Kidney (tissue), 22 donors: ENCODE measurements around the gene ASS1. TPM values are rescaled to one million over a fixed set of nuclear protein-coding genes. Genes with fewer than 3 reads are reported as not detected.
A peak's percentile ranks its signal among the peaks of the same experiment; 100 is the strongest.

ENCODE experiments used
- DNase-seq, 5 donors: peaks; one replicate each; pipeline ENCODE4 v3.0.0-alpha.2; 2013 to 2020
- FAIRE-seq: peaks from 2 replicates; lab custom pipeline; 2012; peaks lifted over from hg19 to GRCh38; lab: Jason Lieb, UNC
- H3K27ac ChIP-seq, 2 donors: one replicate each; pipeline ENCODE4 v1.7.0; 2013; ENCODE audit warnings: low read depth in 2 of 2, low read length in 2 of 2, inconsistent platforms in 1 of 2
- H3K27me3 ChIP-seq: one replicate; pipeline ENCODE4 v1.7.1; 2013; ENCODE audit warnings: low read length, inconsistent platforms; ENCODE audit not compliant: control insufficient read depth, insufficient read depth
- H3K36me3 ChIP-seq, 3 donors: one replicate each; pipeline versions ENCODE4 v1.7.0 to v1.7.1; 2013; ENCODE audit warnings: low read length in 3 of 3, control low read depth in 1 of 3, inconsistent platforms in 1 of 3; ENCODE audit not compliant: insufficient read depth in 3 of 3, control insufficient read depth in 2 of 3
- H3K4me1 ChIP-seq, 3 donors: one replicate each; pipeline versions ENCODE4 v1.7.0 to v1.7.1; 2013; ENCODE audit warnings: low read length in 3 of 3, inconsistent platforms in 1 of 3, low read depth in 1 of 3; ENCODE audit not compliant: control insufficient read depth in 2 of 3, insufficient read depth in 2 of 3
- H3K4me3 ChIP-seq, 3 donors: one replicate each; pipeline versions ENCODE4 v1.7.0 to v1.8.1; 2013; ENCODE audit warnings: low read length in 3 of 3, control low read depth in 1 of 3, inconsistent platforms in 1 of 3
- H3K9ac ChIP-seq, 3 donors: one replicate each; pipeline versions ENCODE4 v1.7.0 to v1.7.1; 2013; ENCODE audit warnings: low read length in 3 of 3, control low read depth in 1 of 3, inconsistent platforms in 1 of 3
- H3K9me3 ChIP-seq, 3 donors: one replicate each; pipeline versions ENCODE4 v1.7.0 to v1.7.1; 2013; ENCODE audit warnings: low read length in 3 of 3, control low read depth in 1 of 3, inconsistent platforms in 1 of 3; ENCODE audit not compliant: control insufficient read depth in 2 of 3, insufficient read depth in 1 of 3
- intact Hi-C: fragments of 100-400 bp; cut with DNase I; formaldehyde crosslinking; loops from one replicate; pipeline ENCODE4 v1.11.1; 2022
- long read RNA-seq, 10 donors: library from polyadenylated mRNA in 1 of 10; unstranded in 1 of 10; transcript quantifications; one replicate each; pipeline ENCODE4 v2.0.0 and lab custom pipeline, GENCODE V29; 2021 to 2026
- polyA plus RNA-seq: library from polyadenylated mRNA; stranded (reverse); fragments of 350-450 nt; fragmentation: Illumina TruSeq; extraction: RNeasy Lipid Tissue Mini Kit (QIAGEN cat#74804); gene quantifications from one replicate; pipeline ENCODE4 v1.2.3, GENCODE V29; 2014; ENCODE audit warnings: low read depth, low replicate concordance; ENCODE audit not compliant: insufficient read depth
- total RNA-seq: library from RNA; stranded (reverse); fragmentation: NEBNext Ultra II Directional; extraction: Animal tissue kit (Norgen Biotek cat#: 25700); gene quantifications from one replicate; pipeline ENCODE4 v1.2.1, GENCODE V29; 2021
- TF ChIP-seq, protein P1 (sequence below): IDR thresholded peaks from 3 replicates; pipeline ENCODE4 v1.5.1; 2012; ENCODE audit warnings: mild to moderate bottlenecking, moderate library complexity, borderline replicate concordance; ENCODE audit not compliant: insufficient read depth; ENCODE audit errors: extremely low read depth
- donor health status: control.
- donor health status: control.
- donor health status: control.
- donor health status: control.
- donor health status: control.
- donor health status: DM: yes; HTN: yes; CAD: no.
- donor health status: Normal renal cell carcinoma (clear cell type).

ASS1 gene
- total RNA-seq, result 124 TPM
- polyA plus RNA-seq, result 1,185 TPM
- long read RNA-seq, donor 1, transcript ASS1-201 (15 exons, 1,564 nt), result major isoform, 26 of 48 reads
- long read RNA-seq, donor 1, partial matches to known transcripts, result 21 of 48 reads
- long read RNA-seq, donor 1, other reads (novel, unspliced or antisense), result 0 of 48 reads
- long read RNA-seq, donor 2, transcript ASS1-201 (15 exons, 1,564 nt), result major isoform, 97 of 202 reads
- long read RNA-seq, donor 2, partial matches to known transcripts, result 101 of 202 reads
- long read RNA-seq, donor 2, other reads (novel, unspliced or antisense), result 0 of 202 reads
- long read RNA-seq, donor 3, transcript ASS1-201 (15 exons, 1,564 nt), result major isoform, 112 of 263 reads
- long read RNA-seq, donor 3, partial matches to known transcripts, result 146 of 263 reads
- long read RNA-seq, donor 3, other reads (novel, unspliced or antisense), result 0 of 263 reads
- long read RNA-seq, donor 4, transcript ASS1-201 (15 exons, 1,564 nt), result major isoform, 72 of 106 reads
- long read RNA-seq, donor 4, partial matches to known transcripts, result 33 of 106 reads
- long read RNA-seq, donor 4, other reads (novel, unspliced or antisense), result 0 of 106 reads
- long read RNA-seq, donor 5, partial matches to known transcripts, result 0 of 3 reads
- long read RNA-seq, donor 5, other reads (novel, unspliced or antisense), result 0 of 3 reads
- long read RNA-seq, donor 6, transcript ASS1-201 (15 exons, 1,564 nt), result major isoform, 65 of 189 reads
- long read RNA-seq, donor 6, partial matches to known transcripts, result 121 of 189 reads
- long read RNA-seq, donor 6, other reads (novel, unspliced or antisense), result 0 of 189 reads
- long read RNA-seq, donor 7, transcript ASS1-201 (15 exons, 1,564 nt), result major isoform, 81 of 111 reads
- long read RNA-seq, donor 7, partial matches to known transcripts, result 14 of 111 reads
- long read RNA-seq, donor 7, other reads (novel, unspliced or antisense), result 14 of 111 reads
- long read RNA-seq, donor 8, transcript ASS1-201 (15 exons, 1,564 nt), result major isoform, 40 of 74 reads
- long read RNA-seq, donor 8, partial matches to known transcripts, result 32 of 74 reads
- long read RNA-seq, donor 8, other reads (novel, unspliced or antisense), result 0 of 74 reads
- long read RNA-seq, donor 9, transcript ASS1-201 (15 exons, 1,564 nt), result major isoform, 45 of 99 reads
- long read RNA-seq, donor 9, partial matches to known transcripts, result 54 of 99 reads
- long read RNA-seq, donor 9, other reads (novel, unspliced or antisense), result 0 of 99 reads
- long read RNA-seq, donor 10, transcript ASS1-201 (15 exons, 1,564 nt), result major isoform, 65 of 175 reads
- long read RNA-seq, donor 10, partial matches to known transcripts, result 109 of 175 reads
- long read RNA-seq, donor 10, other reads (novel, unspliced or antisense), result 0 of 175 reads

DNA sequence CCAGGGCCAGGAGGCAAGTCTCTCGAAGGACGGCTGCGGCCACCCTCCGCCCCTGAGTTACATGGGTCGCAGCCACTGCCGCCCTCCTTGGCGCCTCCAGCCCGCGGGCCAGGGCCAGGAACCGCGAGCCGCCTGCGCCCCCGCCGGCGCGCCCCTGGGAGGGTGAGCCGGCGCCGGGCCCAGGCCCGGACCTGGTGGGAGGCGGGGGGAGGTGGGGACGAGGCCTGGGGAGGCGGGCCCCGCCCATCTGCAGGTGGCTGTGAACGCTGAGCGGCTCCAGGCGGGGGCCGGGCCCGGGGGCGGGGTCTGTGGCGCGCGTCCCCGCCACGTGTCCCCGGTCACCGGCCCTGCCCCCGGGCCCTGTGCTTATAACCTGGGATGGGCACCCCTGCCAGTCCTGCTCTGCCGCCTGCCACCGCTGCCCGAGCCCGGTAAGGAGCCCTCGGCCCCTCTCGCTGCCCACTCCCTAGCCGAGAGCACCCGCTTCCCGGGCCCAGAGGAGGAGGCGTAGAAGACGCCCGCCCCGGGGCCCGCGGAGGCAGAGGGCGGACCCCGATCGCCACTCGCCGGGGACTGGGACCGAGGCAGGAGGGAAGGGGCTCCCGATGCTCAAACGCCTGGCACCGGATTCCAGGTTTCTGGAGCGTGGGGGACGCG lies at the start of gene ASS1:
Gene ASS1 (plus strand): TSS at position 397 of the 657 bp plus-strand sequence. CDS start 7,268 bp downstream, outside the sequence.
- DNase-seq, result peak; percentile 73 to 91 (median 81)
- H3K9me3 ChIP-seq, result peaks cover 0 to 7% (median 0%) of the 10 kb centered on the region in 3 donors
- peak within 1 kb of the TSS in 2 of 3 donors; percentile 52 to 89 for H3K9ac ChIP-seq
- FAIRE-seq, result no peak
- no peaks in the 10 kb centered on the region for H3K27me3 ChIP-seq
- peak within 1 kb of the TSS; percentile 17 to 84 (median 76) for H3K4me3 ChIP-seq
- TF ChIP-seq, protein P1, sequence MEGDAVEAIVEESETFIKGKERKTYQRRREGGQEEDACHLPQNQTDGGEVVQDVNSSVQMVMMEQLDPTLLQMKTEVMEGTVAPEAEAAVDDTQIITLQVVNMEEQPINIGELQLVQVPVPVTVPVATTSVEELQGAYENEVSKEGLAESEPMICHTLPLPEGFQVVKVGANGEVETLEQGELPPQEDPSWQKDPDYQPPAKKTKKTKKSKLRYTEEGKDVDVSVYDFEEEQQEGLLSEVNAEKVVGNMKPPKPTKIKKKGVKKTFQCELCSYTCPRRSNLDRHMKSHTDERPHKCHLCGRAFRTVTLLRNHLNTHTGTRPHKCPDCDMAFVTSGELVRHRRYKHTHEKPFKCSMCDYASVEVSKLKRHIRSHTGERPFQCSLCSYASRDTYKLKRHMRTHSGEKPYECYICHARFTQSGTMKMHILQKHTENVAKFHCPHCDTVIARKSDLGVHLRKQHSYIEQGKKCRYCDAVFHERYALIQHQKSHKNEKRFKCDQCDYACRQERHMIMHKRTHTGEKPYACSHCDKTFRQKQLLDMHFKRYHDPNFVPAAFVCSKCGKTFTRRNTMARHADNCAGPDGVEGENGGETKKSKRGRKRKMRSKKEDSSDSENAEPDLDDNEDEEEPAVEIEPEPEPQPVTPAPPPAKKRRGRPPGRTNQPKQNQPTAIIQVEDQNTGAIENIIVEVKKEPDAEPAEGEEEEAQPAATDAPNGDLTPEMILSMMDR, result no peak
- intact Hi-C loops, result no loop called here
- peaks cover 0 to 24% (median 10%) of the 10 kb centered on the region in 3 donors for H3K4me1 ChIP-seq
- peak within 1 kb of the TSS; percentile 67 to 77 for H3K27ac ChIP-seq
- no peaks in the 10 kb centered on the region for H3K36me3 ChIP-seq

- TF ChIP-seq, protein P1, result no peak
- intact Hi-C loops, result no loop called here
- H3K9me3 ChIP-seq, result no peaks in the 10 kb centered on the region
- H3K27ac ChIP-seq, result no peak overlapping the region
- peaks cover 0 to 3% (median 0%) of the 10 kb centered on the region in 3 donors for H3K4me1 ChIP-seq
- H3K36me3 ChIP-seq, result no peaks in the 10 kb centered on the region
- H3K4me3 ChIP-seq, result no peak overlapping the region
- FAIRE-seq (no peak), DNase-seq (no peak)
- H3K9ac ChIP-seq, result no peak overlapping the region
- H3K27me3 ChIP-seq, result no peaks in the 10 kb centered on the region
Measured at GRCh38 chr9:130395810-130396435, 48.8 kb upstream of the ASS1 start.

DNA sequence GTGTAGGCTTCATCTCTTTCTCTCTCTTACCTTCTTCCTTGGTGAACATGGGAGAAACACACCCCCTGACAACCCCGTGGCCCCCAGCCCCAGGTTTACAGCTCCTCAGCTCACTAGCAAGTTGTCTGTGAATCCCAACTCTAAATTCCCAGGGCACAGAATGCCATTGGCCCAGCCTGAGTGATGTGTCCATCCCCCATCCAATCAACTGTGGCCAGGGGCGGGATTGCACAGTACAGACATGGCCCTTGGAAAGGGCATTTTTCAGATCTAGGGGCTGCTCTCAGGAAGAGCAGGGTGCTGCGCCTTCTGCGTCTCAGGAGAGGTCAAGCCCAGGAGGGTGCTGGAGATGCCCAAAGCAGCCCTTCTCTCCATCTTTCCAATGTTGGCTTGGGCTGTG lies 48.2 kb upstream of the ASS1 start:
- H3K9ac ChIP-seq, result no peak overlapping the region
- H3K27ac ChIP-seq, result no peak overlapping the region
- no peak overlapping the region for H3K4me3 ChIP-seq
- no peaks in the 10 kb centered on the region for H3K9me3 ChIP-seq
- intact Hi-C loops, result no loop called here
- peaks cover 0 to 3% (median 0%) of the 10 kb centered on the region in 3 donors for H3K4me1 ChIP-seq
- FAIRE-seq (no peak), DNase-seq (no peak)
- TF ChIP-seq, protein P1, result no peak
- no peaks in the 10 kb centered on the region for H3K27me3 ChIP-seq
- no peaks in the 10 kb centered on the region for H3K36me3 ChIP-seq
